CD4-positive, CD25-positive, alpha-beta regulatory T cell (primary cell): ENCODE data around the gene NDUFAF5. TPM values are rescaled to one million over a fixed set of nuclear protein-coding genes. Genes with fewer than 3 reads are reported as not detected.
A peak's percentile ranks its signal among the peaks of the same experiment; 100 is the strongest.
"Not testable (repeated sequence)": the region's sequence is repeated elsewhere in the genome, so short reads cannot be mapped to it uniquely, and the experiment has no call there.

Source experiments
- ATAC-seq, 2 donors: fragments of 150-1000 bp; cut with Tn5 transposase; one replicate each; pipeline ENCODE4 v1.10.0; 2021; ENCODE audit warnings: low read depth in 2 of 2, moderate number of reproducible peaks in 2 of 2, moderate library complexity in 1 of 2
- DNase-seq, 3 donors: peaks; one replicate each; pipeline versions ENCODE4 v3.0.0 to v3.0.0-alpha.2; 2012 to 2022; ENCODE audit warnings: mixed read lengths in 1 of 3
- H3K27ac ChIP-seq: one replicate; pipeline ENCODE4 v1.7.0; 2013; ENCODE audit warnings: mild to moderate bottlenecking, low read length; ENCODE audit not compliant: insufficient read depth, poor library complexity, severe bottlenecking
- H3K27me3 ChIP-seq: one replicate; pipeline ENCODE4 v1.7.0; 2013; ENCODE audit warnings: low read length; ENCODE audit not compliant: control insufficient read depth, insufficient read depth
- H3K36me3 ChIP-seq: one replicate; pipeline ENCODE4 v1.7.0; 2013; ENCODE audit warnings: mild to moderate bottlenecking, low read length, moderate library complexity; ENCODE audit not compliant: control insufficient read depth, insufficient read depth
- H3K4me1 ChIP-seq: 2 replicates; pipeline ENCODE4 v1.7.0; 2013; ENCODE audit warnings: mild to moderate bottlenecking, low read length; ENCODE audit not compliant: insufficient read depth, control insufficient read depth, poor library complexity, severe bottlenecking
- H3K4me3 ChIP-seq: one replicate; pipeline ENCODE4 v1.7.0; 2013; ENCODE audit warnings: low read depth, mild to moderate bottlenecking, low read length, moderate library complexity
- H3K9me3 ChIP-seq, 2 experiments: 1 replicate in 1 of 2; 2 replicates in 1 of 2; pipeline ENCODE4 v1.7.0; 2013; ENCODE audit warnings: low read length in 2 of 2, mild to moderate bottlenecking in 1 of 2, moderate library complexity in 1 of 2; ENCODE audit not compliant: control insufficient read depth in 2 of 2
- H3K27ac Mint-ChIP-seq, 3 donors: one replicate each; pipeline ENCODE4 v1.8.0; 2020 to 2022; ENCODE audit warnings: mild to moderate bottlenecking in 3 of 3, mixed read lengths in 3 of 3, moderate library complexity in 2 of 3
- H3K27me3 Mint-ChIP-seq: one replicate; pipeline ENCODE4 v1.8.0; 2022; ENCODE audit warnings: mild to moderate bottlenecking, mixed read lengths
- H3K36me3 Mint-ChIP-seq: one replicate; pipeline ENCODE4 v1.8.0; 2020; ENCODE audit warnings: mixed read lengths
- H3K4me1 Mint-ChIP-seq, 4 donors: one replicate each; pipeline ENCODE4 v1.8.0; 2020 to 2022; ENCODE audit warnings: mixed read lengths in 4 of 4, mild to moderate bottlenecking in 1 of 4
- H3K4me3 Mint-ChIP-seq, 4 donors: one replicate each; pipeline ENCODE4 v1.8.0; 2020 to 2022; ENCODE audit warnings: mild to moderate bottlenecking in 4 of 4, mixed read lengths in 4 of 4, moderate library complexity in 3 of 4
- H3K9me3 Mint-ChIP-seq, 7 donors: one replicate each; pipeline ENCODE4 v1.8.0; 2020 to 2022; ENCODE audit warnings: mixed read lengths in 7 of 7, mild to moderate bottlenecking in 3 of 7, moderate library complexity in 2 of 7
- polyA plus RNA-seq, 4 donors: library from polyadenylated mRNA; unstranded; fragments of 300-500 nt; fragmentation: Illumina TruSeq; gene quantifications; one replicate each; pipeline ENCODE4 v1.2.3, GENCODE V29; 2021
- total RNA-seq: library from RNA; stranded (reverse); gene quantifications from one replicate; pipeline ENCODE4 v1.2.3, GENCODE V29; 2022

Gene NDUFAF5
- total and polyA plus RNA-seq, 5 donors from 2014 or later: 7.3 to 51.4 (median 12.0) TPM

DNA sequence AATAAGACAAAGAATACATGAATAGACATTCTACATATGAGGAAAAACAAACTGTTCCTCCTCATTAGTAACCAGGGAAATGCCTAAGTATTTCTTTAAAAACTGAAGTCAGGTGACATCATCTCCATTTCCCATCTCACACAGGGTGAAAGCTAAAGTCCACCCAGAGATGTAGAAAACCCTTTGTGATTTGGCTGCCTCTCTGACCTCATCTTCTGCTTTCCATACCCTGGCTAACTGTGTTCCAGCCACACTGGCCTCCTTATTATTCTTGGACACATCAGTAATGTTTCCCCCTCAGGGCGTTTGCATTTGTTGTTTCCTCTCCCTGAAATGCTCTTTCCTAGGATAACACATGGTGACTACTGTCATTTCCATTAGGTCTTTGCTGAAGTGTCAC is 40.5 kb upstream of the NDUFAF5 start:
- DNase-seq (no peak), ATAC-seq (no peak)
- Mint-ChIP-seq H3K9me3 (peaks cover 0 to 14% (median 3%) of the 10 kb centered on the region in 7 donors), H3K4me3 (no peak overlapping the region), H3K36me3 (peaks cover 52% of the 10 kb centered on the region), H3K27me3 (no peaks in the 10 kb centered on the region), H3K4me1 (peaks cover 0 to 4% (median under 1%) of the 10 kb centered on the region in 4 donors), H3K27ac (peak overlapping the region in 2 of 3 donors; percentile 24 to 39)
- H3K4me3 ChIP-seq: no peak overlapping the region
- peaks cover 4 to 5% of the 10 kb centered on the region in 2 experiments for H3K9me3 ChIP-seq
- no peak overlapping the region for H3K27ac ChIP-seq
- no peaks in the 10 kb centered on the region for H3K27me3 ChIP-seq
- no peaks in the 10 kb centered on the region for H3K4me1 ChIP-seq
- peaks cover 11% of the 10 kb centered on the region for H3K36me3 ChIP-seq

DNA sequence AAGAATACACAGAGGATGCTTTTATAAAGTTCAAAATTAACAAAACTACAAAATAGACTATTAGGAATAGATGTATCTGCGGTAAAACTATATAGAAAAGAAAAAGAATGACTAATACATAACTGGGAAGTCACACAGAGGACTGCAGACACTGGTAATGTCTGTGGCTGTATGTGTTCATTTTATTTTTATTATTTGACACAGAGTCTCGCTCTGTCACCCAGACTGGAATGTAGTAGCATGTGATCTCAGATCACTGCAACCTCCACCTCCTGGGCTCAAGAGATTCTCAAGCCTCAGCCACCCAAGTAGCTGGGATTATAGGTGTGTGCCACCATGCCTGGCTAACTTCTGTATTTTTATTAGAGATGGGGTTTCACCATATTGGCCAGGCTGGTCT is 39.0 kb upstream of the NDUFAF5 start:
- ATAC-seq (no peak), DNase-seq (no peak)
- H3K4me1 ChIP-seq: no peaks in the 10 kb centered on the region
- peaks cover 0 to 6% (median 3%) of the 10 kb centered on the region in 7 donors for H3K9me3 Mint-ChIP-seq
- H3K4me1 Mint-ChIP-seq: peaks cover 0 to 4% (median 0%) of the 10 kb centered on the region in 4 donors
- H3K27ac ChIP-seq: no peak overlapping the region
- H3K36me3 ChIP-seq: peaks cover 9% of the 10 kb centered on the region
- no peaks in the 10 kb centered on the region for H3K27me3 Mint-ChIP-seq
- peaks cover under 1 to 3% of the 10 kb centered on the region in 2 experiments for H3K9me3 ChIP-seq
- H3K27me3 ChIP-seq: no peaks in the 10 kb centered on the region
- no peak overlapping the region for H3K4me3 Mint-ChIP-seq
- H3K27ac Mint-ChIP-seq: no peak overlapping the region
- no peak overlapping the region for H3K4me3 ChIP-seq
- H3K36me3 Mint-ChIP-seq: peaks cover 47% of the 10 kb centered on the region

DNA sequence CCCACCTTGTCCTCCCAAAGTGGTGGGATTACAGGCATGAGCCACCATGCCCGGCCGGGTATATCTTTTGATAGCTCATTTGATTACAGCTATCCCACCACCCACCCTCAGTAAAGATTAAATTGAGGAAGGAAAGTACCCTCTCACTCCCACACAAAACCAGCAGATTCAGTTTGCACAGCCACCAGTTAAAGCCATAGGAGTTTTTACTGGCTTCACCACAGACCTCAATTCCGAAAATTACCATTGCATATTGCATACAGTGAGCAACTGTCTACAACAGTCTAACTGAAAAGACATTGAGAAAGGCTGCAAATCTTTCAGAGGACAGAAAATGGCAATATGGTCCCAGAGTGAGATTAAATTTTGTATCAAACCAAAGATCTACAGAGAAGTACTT is 35.0 kb upstream of the NDUFAF5 start:
- Mint-ChIP-seq H3K4me1 (peaks cover 0 to under 1% (median 0%) of the 10 kb centered on the region in 4 donors), H3K4me3 (no peak overlapping the region), H3K27me3 (no peaks in the 10 kb centered on the region), H3K36me3 (peaks cover 21% of the 10 kb centered on the region), H3K9me3 (no peaks in the 10 kb centered on the region), H3K27ac (no peak overlapping the region)
- Histone ChIP-seq H3K4me1 (no peaks in the 10 kb centered on the region), H3K27ac (no peak overlapping the region), H3K4me3 (no peak overlapping the region), H3K27me3 (no peaks in the 10 kb centered on the region), H3K36me3 (peaks cover 3% of the 10 kb centered on the region), H3K9me3 (no peaks in the 10 kb centered on the region)
- ATAC-seq: no peak
- no peak for DNase-seq

DNA sequence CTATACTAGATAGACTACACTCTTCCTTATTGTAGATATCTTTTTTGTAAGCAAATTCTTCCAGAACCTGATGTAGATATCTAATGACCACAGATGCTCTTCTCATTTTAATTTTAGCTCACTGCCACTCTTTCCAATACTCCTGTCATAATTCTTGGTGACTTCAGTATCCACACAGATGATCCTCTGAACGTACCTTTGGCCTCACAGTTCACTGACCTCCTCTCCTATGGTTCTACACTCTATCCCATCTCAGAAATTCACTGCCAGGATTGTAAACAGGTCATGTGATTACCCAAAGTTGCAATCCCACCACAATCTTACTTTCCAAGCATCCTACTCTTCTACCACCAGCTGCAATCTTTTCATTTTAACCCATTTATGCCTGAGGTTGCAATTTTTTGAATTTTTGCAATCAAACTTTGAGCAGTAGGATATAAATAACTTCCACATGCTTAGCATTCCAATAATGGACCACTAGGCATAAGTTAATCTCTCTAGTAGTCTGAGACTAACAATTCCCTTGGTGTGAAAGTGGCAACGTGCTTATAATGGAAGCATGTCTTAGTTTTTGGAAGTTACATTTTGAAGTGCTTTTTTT is 31.3 kb upstream of the NDUFAF5 start:
- H3K27me3 Mint-ChIP-seq: no peaks in the 10 kb centered on the region
- ATAC-seq (no peak), DNase-seq (no peak)
- no peaks in the 10 kb centered on the region for H3K9me3 Mint-ChIP-seq
- peaks cover 21% of the 10 kb centered on the region for H3K36me3 ChIP-seq
- H3K4me3 Mint-ChIP-seq: no peak overlapping the region
- H3K9me3 ChIP-seq: no peaks in the 10 kb centered on the region
- no peaks in the 10 kb centered on the region for H3K27me3 ChIP-seq
- H3K36me3 Mint-ChIP-seq: peaks cover 20% of the 10 kb centered on the region
- no peak overlapping the region for H3K27ac Mint-ChIP-seq
- H3K27ac ChIP-seq: no peak overlapping the region
- H3K4me3 ChIP-seq: no peak overlapping the region
- no peaks in the 10 kb centered on the region for H3K4me1 ChIP-seq
- H3K4me1 Mint-ChIP-seq: peaks cover 0 to 2% (median 0%) of the 10 kb centered on the region in 4 donors

DNA sequence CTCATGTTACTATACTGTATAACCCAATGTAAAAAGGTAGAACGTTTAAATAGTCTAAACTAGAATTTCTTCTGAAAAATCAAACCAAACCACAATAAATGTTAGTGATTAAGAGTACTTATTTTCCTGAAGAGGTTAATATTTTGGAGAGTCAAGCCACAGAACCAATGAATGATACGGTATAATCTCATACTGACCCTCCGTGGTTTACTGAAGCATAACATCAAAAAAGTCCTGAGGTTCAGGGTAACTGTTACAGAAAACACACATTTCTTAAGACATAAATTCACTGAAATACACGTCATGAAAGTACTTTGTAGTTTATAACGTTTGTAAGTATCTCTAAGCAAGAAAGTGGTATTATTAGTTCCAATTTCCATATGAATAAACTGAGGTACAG is 29.0 kb upstream of the NDUFAF5 start:
- no peaks in the 10 kb centered on the region for H3K4me1 ChIP-seq
- DNase-seq: no peak
- Mint-ChIP-seq H3K4me1 (peaks cover 0 to 5% (median 2%) of the 10 kb centered on the region in 4 donors), H3K36me3 (peaks cover 28% of the 10 kb centered on the region), H3K9me3 (no peaks in the 10 kb centered on the region), H3K27me3 (no peaks in the 10 kb centered on the region), H3K27ac (no peak overlapping the region), H3K4me3 (no peak overlapping the region)
- H3K27ac ChIP-seq: no peak overlapping the region
- no peak for ATAC-seq
- H3K36me3 ChIP-seq: peaks cover 32% of the 10 kb centered on the region
- no peaks in the 10 kb centered on the region for H3K27me3 ChIP-seq
- H3K4me3 ChIP-seq: no peak overlapping the region
- H3K9me3 ChIP-seq: no peaks in the 10 kb centered on the region

DNA sequence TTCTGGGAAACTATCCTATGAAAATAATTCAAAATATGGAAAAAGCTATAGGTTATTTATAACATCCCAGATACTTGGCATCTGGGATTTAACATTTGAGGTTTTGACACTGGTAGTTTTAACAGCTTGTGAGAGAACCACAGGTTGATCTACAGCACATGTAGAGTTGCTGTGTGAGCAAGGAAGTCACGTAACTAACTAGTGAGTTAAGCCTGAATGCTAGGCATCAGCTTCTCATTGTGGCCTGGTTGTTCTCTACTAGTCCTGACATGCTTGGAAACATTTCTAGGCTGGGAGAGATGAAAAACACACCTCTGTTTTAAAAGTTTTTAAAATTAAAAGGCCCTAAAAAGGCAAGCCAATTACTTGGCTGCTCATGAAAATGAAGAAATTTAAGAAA is 28.3 kb upstream of the NDUFAF5 start:
- Mint-ChIP-seq H3K36me3 (peaks cover 22% of the 10 kb centered on the region), H3K4me3 (no peak overlapping the region), H3K9me3 (no peaks in the 10 kb centered on the region), H3K27me3 (no peaks in the 10 kb centered on the region), H3K4me1 (peaks cover 0 to 5% (median 2%) of the 10 kb centered on the region in 4 donors), H3K27ac (no peak overlapping the region)
- no peak for DNase-seq
- Histone ChIP-seq H3K27ac (no peak overlapping the region), H3K4me1 (no peaks in the 10 kb centered on the region), H3K27me3 (no peaks in the 10 kb centered on the region), H3K4me3 (no peak overlapping the region), H3K9me3 (no peaks in the 10 kb centered on the region), H3K36me3 (peaks cover 32% of the 10 kb centered on the region)
- ATAC-seq: no peak

DNA sequence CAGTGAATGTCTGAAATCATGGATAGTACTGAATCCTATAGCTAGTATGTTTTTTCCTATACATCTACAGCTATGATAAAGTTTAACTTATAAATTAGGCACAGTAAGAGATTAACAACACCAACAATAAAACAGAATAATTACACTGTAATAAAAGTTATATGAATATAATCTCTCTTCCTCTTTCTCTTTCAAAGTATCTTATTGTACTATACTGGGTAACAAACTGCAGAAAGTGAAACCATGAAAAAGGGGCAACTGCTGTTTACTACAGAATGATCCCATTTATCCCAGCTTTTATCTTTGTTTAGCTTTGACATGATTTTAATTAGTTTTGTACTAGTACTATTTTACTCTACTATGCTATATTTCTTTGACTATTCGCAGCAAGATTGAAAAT is 25.9 kb upstream of the NDUFAF5 start:
- Histone ChIP-seq H3K4me1 (no peaks in the 10 kb centered on the region), H3K4me3 (no peak overlapping the region), H3K9me3 (no peaks in the 10 kb centered on the region), H3K27me3 (no peaks in the 10 kb centered on the region), H3K36me3 (peaks cover 35% of the 10 kb centered on the region), H3K27ac (no peak overlapping the region)
- H3K36me3 Mint-ChIP-seq: peaks cover 22% of the 10 kb centered on the region
- peaks cover 0 to 5% (median 2%) of the 10 kb centered on the region in 4 donors for H3K4me1 Mint-ChIP-seq
- H3K27ac Mint-ChIP-seq: no peak overlapping the region
- H3K9me3 Mint-ChIP-seq: no peaks in the 10 kb centered on the region
- DNase-seq (no peak), ATAC-seq (no peak)
- no peak overlapping the region for H3K4me3 Mint-ChIP-seq
- H3K27me3 Mint-ChIP-seq: no peaks in the 10 kb centered on the region

DNA sequence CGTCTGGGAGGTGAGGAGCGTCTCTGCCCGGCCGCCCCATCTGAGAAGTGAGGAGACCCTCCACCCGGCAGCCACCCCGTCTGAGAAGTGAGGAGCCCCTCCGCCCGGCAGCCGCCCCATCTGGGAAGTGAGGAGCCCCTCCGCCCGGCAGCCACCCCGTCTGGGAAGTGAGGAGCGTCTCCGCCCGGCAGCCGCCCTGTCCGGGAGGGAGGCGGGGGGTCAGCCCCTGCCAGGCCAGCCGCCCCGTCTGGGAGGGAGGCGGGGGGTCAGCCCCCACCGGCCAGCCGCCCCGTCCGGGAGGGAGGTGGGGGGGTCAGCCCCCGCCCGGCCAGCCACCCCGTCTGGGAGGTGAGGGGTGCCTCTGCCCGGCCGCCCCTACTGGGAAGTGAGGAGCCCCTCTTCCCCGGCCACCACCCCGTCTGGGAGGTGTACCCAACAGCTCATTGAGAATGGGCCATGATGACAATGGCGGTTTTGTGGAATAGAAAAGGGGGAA is 24.3 kb upstream of the NDUFAF5 start:
- not testable (repeated sequence) for H3K27me3 Mint-ChIP-seq, H3K27me3 ChIP-seq, H3K9me3 Mint-ChIP-seq, H3K4me1 Mint-ChIP-seq, H3K27ac ChIP-seq, H3K4me3 Mint-ChIP-seq, H3K9me3 ChIP-seq, DNase-seq, H3K4me1 ChIP-seq, H3K4me3 ChIP-seq, ATAC-seq, H3K27ac Mint-ChIP-seq
- peaks cover 28% of the 10 kb centered on the region for H3K36me3 Mint-ChIP-seq
- peaks cover 50% of the 10 kb centered on the region for H3K36me3 ChIP-seq
